ENCODE data around the gene ARHGAP9. TPM values are rescaled to one million over a fixed set of nuclear protein-coding genes. Genes with fewer than 3 reads are reported as not detected.
"Not testable (repeated sequence)": the region's sequence is repeated elsewhere in the genome, so short reads cannot be mapped to it uniquely, and the experiment has no call there.

Gene ARHGAP9
- total RNA-seq, 4 donors from 2014 or later = 11.7 to 87.2 (median 27.3) TPM; not detected in 1

- WGBS, 2 donors (ENCODE audit: low coverage in 1 of 2) = 97% methylated on average over 18 to 22 of the region's 22 CpGs
- H3K4me3 ChIP-seq; intact Hi-C loops (cut with DNase I; ENCODE audit: low total_unique reads); H3K27me3 ChIP-seq; H3K27ac ChIP-seq; in situ Hi-C loops (cut with MboI; ENCODE audit: low pct_ligation_motif_present in 1 of 4, low pct_unique_long_range_greater_than_20kb in 1 of 4, low sequenced_read_pairs in 3 of 4); H3K4me1 ChIP-seq; DNase-seq; H3K9me3 ChIP-seq: not testable (repeated sequence)
- H3K36me3 ChIP-seq = peaks cover 0 to 57% (median 29%) of the 10 kb centered on the region in 4 donors
These were observed 22.8 kb upstream of the ARHGAP9 start for GRCh38 chr12:57502311-57502969.

- intact Hi-C loops (cut with DNase I; ENCODE audit: low total_unique reads) = no loop called here
- in situ Hi-C loops (cut with MboI; ENCODE audit: low pct_ligation_motif_present in 1 of 4, low pct_unique_long_range_greater_than_20kb in 1 of 4, low sequenced_read_pairs in 3 of 4) = no loop called here
These were observed 20.5 kb upstream of the ARHGAP9 start for GRCh38 chr12:57500213-57500612.

GRCh38 chr12:57498571-57498970, 18.9 kb upstream of the ARHGAP9 start:
- 71 to 98% methylated on average over 1 to 4 of the region's 4 CpGs for WGBS, 2 donors (ENCODE audit: low coverage in 1 of 2)
- no peak overlapping the region for H3K27ac ChIP-seq
- intact Hi-C loops (cut with DNase I; ENCODE audit: low total_unique reads) (no loop called here), in situ Hi-C loops (cut with MboI; ENCODE audit: low pct_ligation_motif_present in 1 of 4, low pct_unique_long_range_greater_than_20kb in 1 of 4, low sequenced_read_pairs in 3 of 4) (no loop called here)
- DNase-seq = no peak
- H3K9me3 ChIP-seq = no peaks in the 10 kb centered on the region
- no peaks in the 10 kb centered on the region for H3K27me3 ChIP-seq
- peaks cover 0 to 32% (median 16%) of the 10 kb centered on the region in 4 donors for H3K36me3 ChIP-seq
- no peak for TF ChIP-seq EP300 (IDR thresholded peaks at IDR 0.05; ENCODE audit: low read depth)
- TF ChIP-seq POLR2A (IDR thresholded peaks at IDR 0.05) = no peak
- no peak for TF ChIP-seq CTCF (IDR thresholded peaks at IDR 0.05)
- TF ChIP-seq POLR2AphosphoS5 (IDR thresholded peaks at IDR 0.05) = no peak
- no peaks in the 10 kb centered on the region for H3K4me1 ChIP-seq
- no peak overlapping the region for H3K4me3 ChIP-seq

More at GRCh38 chr12:57500213-57500612, 20.5 kb upstream of the ARHGAP9 start:
- TF ChIP-seq EP300 (IDR thresholded peaks at IDR 0.05; ENCODE audit: low read depth) = no peak
- Histone ChIP-seq H3K4me1 (no peaks in the 10 kb centered on the region), H3K4me3 (no peak overlapping the region), H3K9me3 (no peaks in the 10 kb centered on the region), H3K27me3 (no peaks in the 10 kb centered on the region), H3K27ac (no peak overlapping the region), H3K36me3 (peaks cover 0 to 45% (median 21%) of the 10 kb centered on the region in 4 donors)
- WGBS, 2 donors (ENCODE audit: low coverage in 1 of 2) = 94% methylated on average over 5 to 11 of the region's 11 CpGs
- no peak for DNase-seq

GRCh38 chr12:57498132-57498502, 18.5 kb upstream of the ARHGAP9 start:
- intact Hi-C loops (cut with DNase I; ENCODE audit: low total_unique reads) = no loop called here
- TF ChIP-seq EP300 (IDR thresholded peaks at IDR 0.05; ENCODE audit: low read depth) (no peak), POLR2A (IDR thresholded peaks at IDR 0.05) (no peak)
- WGBS, 2 donors (ENCODE audit: low coverage in 1 of 2) = 80 to 86% methylated on average over 1 to 9 of the region's 9 CpGs

GRCh38 chr12:57497223-57498131, 17.8 kb upstream of the ARHGAP9 start:
- Histone ChIP-seq H3K36me3 (peaks cover 0 to 31% (median 13%) of the 10 kb centered on the region in 4 donors), H3K27me3 (no peaks in the 10 kb centered on the region), H3K27ac (no peak overlapping the region), H3K9me3 (no peaks in the 10 kb centered on the region), H3K4me3 (no peak overlapping the region), H3K4me1 (no peaks in the 10 kb centered on the region)
- DNase-seq = no peak
- intact Hi-C loops (cut with DNase I; ENCODE audit: low total_unique reads) (no loop called here), in situ Hi-C loops (cut with MboI; ENCODE audit: low pct_ligation_motif_present in 1 of 4, low pct_unique_long_range_greater_than_20kb in 1 of 4, low sequenced_read_pairs in 3 of 4) (no loop called here)
- 90 to 91% methylated on average over 9 to 12 of the region's 12 CpGs for WGBS, 2 donors (ENCODE audit: low coverage in 1 of 2)
- TF ChIP-seq POLR2AphosphoS5 (IDR thresholded peaks at IDR 0.05) = no peak
- no peak for TF ChIP-seq CTCF (IDR thresholded peaks at IDR 0.05)

More at GRCh38 chr12:57498132-57498502, 18.5 kb upstream of the ARHGAP9 start:
- H3K27me3 ChIP-seq = no peaks in the 10 kb centered on the region
- no peaks in the 10 kb centered on the region for H3K4me1 ChIP-seq
- H3K9me3 ChIP-seq = no peaks in the 10 kb centered on the region
- H3K36me3 ChIP-seq = peaks cover 0 to 28% (median 14%) of the 10 kb centered on the region in 4 donors
- H3K27ac ChIP-seq = no peak overlapping the region
- in situ Hi-C loops (cut with MboI; ENCODE audit: low pct_ligation_motif_present in 1 of 4, low pct_unique_long_range_greater_than_20kb in 1 of 4, low sequenced_read_pairs in 3 of 4) = no loop called here
- no peak for DNase-seq
- no peak overlapping the region for H3K4me3 ChIP-seq
